Right ventricle myocardium inferior (tissue), 1 donor: ENCODE results near the gene TGIF1. TPM values are rescaled to one million over a fixed set of nuclear protein-coding genes. Genes with fewer than 3 reads are reported as not detected.

Experiments used
- ATAC-seq: fragments of 200-7000 bp; cut with Tn5 transposase; one replicate; pipeline ENCODE4 v1.9.1; 2020; ENCODE audit warnings: mild to moderate bottlenecking, moderate library complexity
- DNase-seq: peaks from one replicate; pipeline ENCODE4 v3.0.0; 2021; ENCODE audit errors: missing footprints
- intact Hi-C: fragments of 100-400 bp; cut with DNase I; formaldehyde crosslinking; loops from one replicate; pipeline ENCODE4 v1.11.0; 2022
- total RNA-seq: library from RNA; stranded (reverse); fragmentation: NEBNext Ultra II Directional; extraction: Animal tissue kit (Norgen Biotek cat#: 25700); gene quantifications from one replicate; pipeline ENCODE4 v1.2.1, GENCODE V29; 2021
- donor health status: DM: no; HTN: yes; CAD: no; lungs with severe emphysema.

Gene TGIF1
- total RNA-seq, 1 donor from 2014 or later: 8.4 TPM

DNA sequence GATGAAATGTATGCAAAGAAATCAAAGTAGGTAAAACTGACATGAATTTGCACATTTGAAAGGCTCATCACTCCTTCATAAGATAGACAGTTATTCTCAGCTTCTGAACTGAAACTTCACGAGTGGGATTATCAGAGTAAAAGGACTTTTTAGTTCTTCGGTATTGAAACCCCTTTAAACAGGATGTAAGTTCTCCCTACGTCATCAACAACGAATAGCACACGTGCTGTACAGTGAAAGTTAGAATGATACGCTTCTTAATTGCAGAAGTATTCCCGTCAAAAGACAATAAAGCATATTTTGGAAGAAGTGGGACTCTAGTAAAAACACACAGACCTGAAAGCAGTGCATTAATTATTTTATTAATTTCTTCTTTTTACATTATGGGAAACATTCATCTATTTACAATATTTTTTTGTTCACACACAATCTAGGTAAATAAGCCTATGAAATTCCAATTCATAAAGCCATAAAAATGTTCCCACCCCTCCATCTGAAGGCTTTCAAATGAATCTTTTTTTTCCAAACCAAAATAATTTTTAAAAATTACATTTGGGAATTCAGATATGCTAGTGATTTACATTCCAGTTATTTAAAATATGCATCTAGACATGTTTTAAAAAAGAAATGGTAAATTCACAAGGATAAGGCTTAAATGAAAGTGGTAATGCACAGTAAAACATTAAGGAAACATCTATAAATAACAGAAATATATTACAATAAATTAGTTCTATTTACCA is 45.9 kb downstream of the TGIF1 start:
- intact Hi-C loops: no loop called here
- no peak for ATAC-seq
- DNase-seq: no peak

DNA sequence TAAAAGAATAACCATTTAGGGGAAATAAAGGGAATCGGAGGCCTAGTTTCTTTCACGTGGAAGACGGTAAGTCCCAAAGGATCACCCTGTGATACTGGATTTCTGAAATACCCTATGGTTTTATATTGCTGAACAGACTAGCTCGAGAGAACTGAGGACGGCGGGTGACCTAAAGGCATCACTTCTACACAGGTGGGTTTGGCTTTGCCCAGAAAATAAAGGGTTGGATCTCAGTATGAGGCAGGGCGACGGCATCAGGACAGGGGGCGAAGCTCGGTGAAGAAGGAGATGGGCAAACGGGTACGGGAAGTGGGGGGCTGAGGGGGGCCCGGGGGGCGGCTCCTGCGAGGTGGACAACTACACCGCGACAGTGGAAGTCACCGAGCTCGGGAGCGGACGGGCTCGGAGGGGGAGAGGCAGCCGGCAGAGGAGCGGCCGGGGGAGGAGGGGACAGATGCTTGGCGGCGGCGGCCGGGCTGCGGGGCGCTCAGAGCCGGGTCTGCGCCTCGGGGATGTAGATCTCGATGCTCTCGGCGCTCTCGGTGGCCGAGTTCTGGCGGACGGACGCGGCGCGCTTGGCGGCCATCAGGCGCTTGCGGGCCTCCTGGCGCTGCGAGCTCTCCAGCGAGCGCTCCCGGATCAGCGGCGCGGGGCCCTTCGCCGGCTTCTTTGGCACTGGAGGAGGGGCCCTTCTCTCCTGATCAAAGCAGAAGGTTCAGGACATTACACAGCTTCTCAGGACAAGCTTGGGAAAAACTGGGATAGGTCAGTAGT is 48.9 kb downstream of the TGIF1 start:
- intact Hi-C loops: no loop called here
- no peak for DNase-seq
- ATAC-seq: peak; percentile 54

DNA sequence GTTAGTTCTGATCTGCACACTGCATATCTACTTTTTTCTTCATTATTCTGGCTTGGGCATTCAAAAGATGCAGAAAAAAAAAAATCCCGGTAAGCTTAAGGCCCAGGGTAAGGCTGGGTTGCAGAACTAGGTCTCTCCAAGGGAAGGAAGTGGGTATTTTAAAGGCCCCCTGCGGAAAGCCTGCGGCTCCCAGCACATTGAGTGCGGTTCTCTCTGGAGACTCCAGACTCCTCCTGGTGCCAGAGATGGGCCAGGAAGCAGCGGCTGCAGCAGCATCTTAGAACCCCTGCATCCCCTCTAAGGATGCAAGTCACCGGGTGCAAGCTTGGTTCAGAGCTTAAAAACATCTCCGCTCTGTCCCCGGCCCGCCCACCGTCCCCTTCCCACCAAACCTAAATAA is 49.5 kb downstream of the TGIF1 start:
- ATAC-seq (no peak), DNase-seq (no peak)
- intact Hi-C loops: no loop called here

DNA sequence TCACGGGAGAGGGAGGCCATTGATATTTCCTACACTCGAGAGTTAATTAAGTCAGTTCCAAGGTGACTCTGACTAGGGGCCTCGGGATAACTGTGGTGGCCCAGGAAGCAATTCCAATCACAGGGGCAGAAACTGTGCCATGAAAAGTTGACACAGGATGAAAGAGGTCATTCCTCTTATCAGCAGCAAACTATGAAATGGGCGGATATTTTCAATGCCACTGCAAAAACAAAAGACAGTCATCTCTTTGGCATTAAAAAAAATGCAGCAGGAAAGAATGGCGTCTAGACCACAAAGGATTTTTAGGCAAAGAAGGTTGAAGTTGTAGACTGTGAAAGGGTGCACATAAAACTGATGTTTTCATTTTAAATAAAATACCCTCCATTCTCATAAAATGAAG is 50.0 kb downstream of the TGIF1 start:
- ATAC-seq: no peak
- intact Hi-C loops: no loop called here
- DNase-seq: no peak

- ATAC-seq: no peak
- DNase-seq: no peak
Measured at GRCh38 chr18:3502650-3503049, 52.7 kb downstream of the TGIF1 start.

DNA sequence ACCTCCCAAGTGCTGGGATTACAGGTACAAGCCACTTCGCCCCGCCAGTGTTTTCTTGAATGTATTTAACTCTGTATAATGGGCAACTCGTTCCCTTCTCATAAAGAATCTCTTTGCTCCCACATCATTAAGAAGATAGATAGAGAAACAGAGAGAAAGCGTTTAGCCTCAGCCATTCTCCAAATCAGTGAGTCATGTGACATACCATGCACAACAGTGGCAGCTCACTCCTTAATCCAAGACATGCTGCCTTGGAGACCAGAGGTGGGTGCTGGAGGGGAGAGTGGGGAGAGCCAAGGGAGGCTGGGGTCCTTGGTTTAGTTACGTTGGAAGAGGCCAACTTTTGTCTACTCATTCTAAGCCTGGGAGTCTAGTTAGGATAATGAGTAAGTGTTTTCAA is 54.7 kb downstream of the TGIF1 start:
- DNase-seq (no peak), ATAC-seq (no peak)
- intact Hi-C loops: no loop called here

More at GRCh38 chr18:3502650-3503049, 52.7 kb downstream of the TGIF1 start:
- intact Hi-C loops: no loop called here

- DNase-seq (no peak), ATAC-seq (no peak)
- intact Hi-C loops: no loop called here
Measured at GRCh38 chr18:3508576-3509549, 58.9 kb downstream of the TGIF1 start.

Other genes starting within 250 kb of the TGIF1 start
- gene MYOM1, start 230.2 kb upstream of the TGIF1 start, total RNA-seq: 611 TPM
- 2,252 TPM for gene MYL12A, start 202.4 kb upstream of the TGIF1 start, total RNA-seq
- gene MYL12B, start 188.0 kb upstream of the TGIF1 start, total RNA-seq: 180 TPM